Endothelial cell (in vitro differentiated cells): Measurements from ENCODE around the gene PBRM1. TPM values are rescaled to one million over a fixed set of nuclear protein-coding genes. Genes with fewer than 3 reads are reported as not detected.
A peak's percentile ranks its signal among the peaks of the same experiment; 100 is the strongest.

Experiments
- DNase-seq: peaks from one replicate; pipeline ENCODE4 v3.0.0; 2021; ENCODE audit warnings: low spot score
- H3K27ac Mint-ChIP-seq: one replicate; pipeline ENCODE4 v1.8.0; 2021; ENCODE audit warnings: mixed read lengths, inconsistent platforms; ENCODE audit not compliant: unreplicated experiment
- H3K27me3 Mint-ChIP-seq: one replicate; pipeline ENCODE4 v1.8.0; 2021; ENCODE audit warnings: mild to moderate bottlenecking, moderate library complexity, mixed read lengths, inconsistent platforms; ENCODE audit not compliant: unreplicated experiment
- H3K36me3 Mint-ChIP-seq: one replicate; pipeline ENCODE4 v1.8.0; 2021; ENCODE audit warnings: mild to moderate bottlenecking, low read depth, mixed read lengths, inconsistent platforms; ENCODE audit not compliant: unreplicated experiment
- H3K4me1 Mint-ChIP-seq: one replicate; pipeline ENCODE4 v1.8.0; 2021; ENCODE audit warnings: mild to moderate bottlenecking, mixed read lengths, inconsistent platforms; ENCODE audit not compliant: unreplicated experiment
- H3K4me3 Mint-ChIP-seq: one replicate; pipeline ENCODE4 v1.8.0; 2021; ENCODE audit warnings: mild to moderate bottlenecking, mixed read lengths, inconsistent platforms; ENCODE audit not compliant: unreplicated experiment
- H3K9me3 Mint-ChIP-seq: one replicate; pipeline ENCODE4 v1.8.0; 2021; ENCODE audit warnings: mixed read lengths, inconsistent platforms; ENCODE audit not compliant: unreplicated experiment
- total RNA-seq: library from RNA; stranded (reverse); fragmentation: NEBNext Ultra II Directional; extraction: Animal tissue kit (Norgen Biotek cat#: 25700); gene quantifications from one replicate; pipeline ENCODE4 v1.2.1, GENCODE V29; 2021; ENCODE audit not compliant: unreplicated experiment
- TF ChIP-seq, protein P1 (sequence below): fragments of 200-600 bp; sonication (generic); IDR thresholded peaks from one replicate; pipeline ENCODE4 v1.5.0; 2021; ENCODE audit warnings: antibody characterized with exemption; ENCODE audit not compliant: unreplicated experiment

The PBRM1 gene
- total RNA-seq, 1 donor from 2014 or later = 68.7 TPM

DNA sequence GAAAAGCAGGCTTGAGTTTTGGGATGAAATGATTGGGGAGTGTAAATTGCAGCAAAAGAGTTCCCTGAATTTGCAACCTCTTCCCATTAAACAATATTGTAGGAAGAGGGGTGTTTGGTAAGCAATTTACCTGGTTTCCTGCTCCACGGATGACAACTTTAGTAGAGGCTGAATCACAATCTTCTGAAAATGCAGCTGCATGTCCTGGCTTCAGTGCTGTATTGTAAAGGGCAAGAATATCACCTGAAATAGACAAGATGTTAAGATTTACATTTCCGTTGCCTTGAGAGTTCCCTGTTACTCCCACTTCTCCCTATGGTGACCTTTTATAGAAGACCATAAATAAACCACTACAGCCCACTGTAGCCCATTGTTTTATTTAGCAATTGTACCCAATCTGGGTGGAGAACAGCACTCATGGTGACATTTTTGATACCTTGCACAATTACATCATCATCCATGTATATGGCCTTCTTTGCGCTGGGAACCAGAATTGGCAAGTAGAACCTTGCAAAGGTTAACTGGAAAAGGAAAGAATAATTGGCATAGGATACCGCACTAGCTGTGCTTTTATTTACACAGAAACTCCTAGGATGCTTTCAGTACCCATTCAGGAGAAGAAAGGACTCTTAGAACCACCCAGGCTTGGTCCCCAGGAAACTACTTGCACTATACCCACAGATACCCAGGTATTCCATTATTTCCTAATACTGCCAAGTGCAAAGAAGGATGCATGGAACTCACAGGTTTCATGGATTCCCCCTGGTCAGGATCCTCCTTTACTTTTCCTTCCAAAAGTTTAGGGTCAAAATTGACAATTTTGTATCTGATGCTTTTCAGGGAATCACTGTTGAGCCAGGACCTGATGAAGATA, 10.3 kb upstream of the PBRM1 start:
- no peak for DNase-seq
- Mint-ChIP-seq H3K27me3 (peaks cover 3% of the 10 kb centered on the region), H3K9me3 (no peaks in the 10 kb centered on the region), H3K27ac (no peak overlapping the region), H3K4me1 (no peaks in the 10 kb centered on the region), H3K36me3 (peaks cover 36% of the 10 kb centered on the region), H3K4me3 (no peak overlapping the region)
- TF ChIP-seq, protein P1, sequence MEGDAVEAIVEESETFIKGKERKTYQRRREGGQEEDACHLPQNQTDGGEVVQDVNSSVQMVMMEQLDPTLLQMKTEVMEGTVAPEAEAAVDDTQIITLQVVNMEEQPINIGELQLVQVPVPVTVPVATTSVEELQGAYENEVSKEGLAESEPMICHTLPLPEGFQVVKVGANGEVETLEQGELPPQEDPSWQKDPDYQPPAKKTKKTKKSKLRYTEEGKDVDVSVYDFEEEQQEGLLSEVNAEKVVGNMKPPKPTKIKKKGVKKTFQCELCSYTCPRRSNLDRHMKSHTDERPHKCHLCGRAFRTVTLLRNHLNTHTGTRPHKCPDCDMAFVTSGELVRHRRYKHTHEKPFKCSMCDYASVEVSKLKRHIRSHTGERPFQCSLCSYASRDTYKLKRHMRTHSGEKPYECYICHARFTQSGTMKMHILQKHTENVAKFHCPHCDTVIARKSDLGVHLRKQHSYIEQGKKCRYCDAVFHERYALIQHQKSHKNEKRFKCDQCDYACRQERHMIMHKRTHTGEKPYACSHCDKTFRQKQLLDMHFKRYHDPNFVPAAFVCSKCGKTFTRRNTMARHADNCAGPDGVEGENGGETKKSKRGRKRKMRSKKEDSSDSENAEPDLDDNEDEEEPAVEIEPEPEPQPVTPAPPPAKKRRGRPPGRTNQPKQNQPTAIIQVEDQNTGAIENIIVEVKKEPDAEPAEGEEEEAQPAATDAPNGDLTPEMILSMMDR = no peak

DNA sequence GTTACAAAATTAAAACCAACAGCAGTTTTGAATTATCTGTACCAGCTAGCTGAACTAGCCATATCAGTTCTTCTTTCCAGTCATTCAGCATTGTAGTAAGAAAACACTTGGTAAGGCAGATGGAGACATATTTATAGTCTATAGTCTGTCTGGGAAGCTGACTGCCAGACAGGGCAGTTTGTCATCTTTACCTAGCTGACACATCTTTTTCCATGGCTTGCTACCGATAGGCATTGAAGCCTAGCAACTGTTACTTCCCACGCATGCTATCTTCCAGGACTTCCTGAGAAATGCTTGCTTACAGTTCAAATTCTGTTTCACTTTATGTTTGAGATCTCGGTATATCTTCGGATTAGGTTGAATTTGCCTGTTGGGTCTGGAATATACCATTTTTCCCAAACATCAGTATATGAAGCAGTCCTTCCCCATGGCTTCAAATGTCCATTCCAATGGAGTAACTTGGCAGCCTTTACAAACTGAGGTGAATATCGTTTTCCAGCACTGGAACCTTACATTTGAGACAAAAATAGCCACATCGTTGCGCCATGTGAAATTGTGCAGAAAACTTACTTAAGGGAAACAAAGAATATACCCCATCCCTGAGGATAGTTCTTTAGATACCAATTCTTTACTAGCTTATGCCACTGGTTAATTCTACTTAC, 8.9 kb upstream of the PBRM1 start:
- Mint-ChIP-seq H3K4me3 (no peak overlapping the region), H3K27ac (no peak overlapping the region), H3K4me1 (no peaks in the 10 kb centered on the region), H3K36me3 (peaks cover 45% of the 10 kb centered on the region), H3K27me3 (no peaks in the 10 kb centered on the region), H3K9me3 (no peaks in the 10 kb centered on the region)
- TF ChIP-seq, protein P1 = no peak
- DNase-seq = no peak

DNA sequence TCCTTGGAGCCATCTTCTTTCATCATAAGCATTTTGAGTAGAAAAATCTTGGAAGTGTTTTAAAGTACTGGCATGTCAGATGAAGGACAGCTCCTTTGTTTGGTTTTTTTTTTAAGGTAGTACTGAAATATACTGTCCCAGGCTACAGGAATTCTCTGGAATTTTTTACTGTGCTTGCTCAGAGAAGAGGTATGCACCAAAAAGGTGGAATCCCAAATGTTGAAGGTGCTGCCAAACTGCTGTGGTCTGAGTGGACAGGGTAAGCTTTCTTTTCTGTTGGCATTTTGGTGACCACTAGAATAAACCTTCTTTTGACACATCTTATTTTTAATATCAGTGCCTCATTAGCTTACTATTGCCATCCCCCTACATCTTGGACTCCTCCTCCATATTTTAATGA, 7.4 kb upstream of the PBRM1 start:
- H3K27ac Mint-ChIP-seq = no peak overlapping the region

GRCh38 chr3:52690560-52690959, 4.8 kb upstream of the PBRM1 start:
- Mint-ChIP-seq H3K27me3 (peaks cover 2% of the 10 kb centered on the region), H3K4me1 (peaks cover 11% of the 10 kb centered on the region), H3K4me3 (peak overlapping the region; percentile 52), H3K36me3 (peaks cover 50% of the 10 kb centered on the region), H3K27ac (peak overlapping the region; percentile 16), H3K9me3 (no peaks in the 10 kb centered on the region)
- DNase-seq = no peak
- TF ChIP-seq, protein P1 = no peak

More for the DNA sequence above, 7.4 kb upstream of the PBRM1 start:
- Mint-ChIP-seq H3K9me3 (no peaks in the 10 kb centered on the region), H3K4me1 (no peaks in the 10 kb centered on the region), H3K27me3 (peaks cover 2% of the 10 kb centered on the region), H3K36me3 (peaks cover 59% of the 10 kb centered on the region), H3K4me3 (peak overlapping the region; percentile 72)
- TF ChIP-seq, protein P1 = no peak
- DNase-seq = no peak

GRCh38 chr3:52689151-52689550, 3.4 kb upstream of the PBRM1 start:
- Mint-ChIP-seq H3K27me3 (peaks cover 5% of the 10 kb centered on the region), H3K27ac (peak overlapping the region; percentile 11), H3K36me3 (peaks cover 42% of the 10 kb centered on the region), H3K9me3 (no peaks in the 10 kb centered on the region), H3K4me3 (peak overlapping the region; percentile 45), H3K4me1 (peaks cover 16% of the 10 kb centered on the region)
- DNase-seq = no peak
- TF ChIP-seq, protein P1 = no peak
